ENCODE measurements around the gene CHST15. TPM values are rescaled to one million over a fixed set of nuclear protein-coding genes. Genes with fewer than 3 reads are reported as not detected.

Gene CHST15
- total and polyA plus RNA-seq, 2 donors: 7.7 to 12.4 TPM

DNA sequence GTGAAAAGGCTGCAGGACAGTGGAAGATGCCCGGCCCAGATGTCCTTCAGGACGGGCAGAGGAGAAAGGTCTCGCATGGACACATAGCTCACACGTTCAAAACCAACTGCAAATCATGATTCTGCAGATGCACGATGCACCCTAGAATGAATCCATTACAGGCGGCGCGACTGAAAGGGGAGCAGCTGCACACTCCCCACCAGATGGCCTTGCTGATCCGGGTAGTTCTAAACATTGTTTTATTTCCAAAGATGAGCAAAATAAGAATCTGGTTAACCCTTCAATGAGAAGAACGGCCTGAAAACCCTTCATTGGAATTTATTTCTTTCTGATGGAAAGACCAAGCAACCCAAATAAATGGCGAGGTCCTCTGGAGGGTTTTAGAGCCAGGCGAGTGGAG, 33.8 kb downstream of the CHST15 start:
- WGBS: 96% methylated on average over 12 of the region's 12 CpGs
- H3K27ac ChIP-seq (ENCODE audit: low read depth in 1 of 2, low read length in 1 of 2): no peak overlapping the region
- peaks cover 0 to 25% of the 10 kb centered on the region in 2 donors for H3K4me1 ChIP-seq (ENCODE audit: control insufficient read depth in 2 of 2, insufficient read depth in 2 of 2, low read length in 2 of 2)
- no peaks in the 10 kb centered on the region for H3K36me3 ChIP-seq (ENCODE audit: control insufficient read depth in 2 of 2, insufficient read depth in 2 of 2, low read length in 1 of 2)
- H3K27me3 ChIP-seq (ENCODE audit: control insufficient read depth in 2 of 2, insufficient read depth in 1 of 2, low read length in 1 of 2): no peaks in the 10 kb centered on the region
- H3K4me3 ChIP-seq (ENCODE audit: low read length in 2 of 2): no peak overlapping the region
- H3K9me3 ChIP-seq (ENCODE audit: control insufficient read depth in 2 of 2, insufficient read depth in 1 of 2, low read length in 1 of 2): no peaks in the 10 kb centered on the region
- no peak for DNase-seq (ENCODE audit: low read depth in 6 of 9, low spot score in 9 of 9)

- no peak overlapping the region for H3K27ac ChIP-seq (ENCODE audit: low read depth in 1 of 2, low read length in 1 of 2)
- H3K36me3 ChIP-seq (ENCODE audit: control insufficient read depth in 2 of 2, insufficient read depth in 2 of 2, low read length in 1 of 2): no peaks in the 10 kb centered on the region
- WGBS: 95% methylated on average over 8 of the region's 8 CpGs
- peaks cover 0 to 14% of the 10 kb centered on the region in 2 donors for H3K4me1 ChIP-seq (ENCODE audit: control insufficient read depth in 2 of 2, insufficient read depth in 2 of 2, low read length in 2 of 2)
- H3K4me3 ChIP-seq (ENCODE audit: low read length in 2 of 2): no peak overlapping the region
- DNase-seq (ENCODE audit: low read depth in 6 of 9, low spot score in 9 of 9): no peak
- H3K27me3 ChIP-seq (ENCODE audit: control insufficient read depth in 2 of 2, insufficient read depth in 1 of 2, low read length in 1 of 2): no peaks in the 10 kb centered on the region
- no peaks in the 10 kb centered on the region for H3K9me3 ChIP-seq (ENCODE audit: control insufficient read depth in 2 of 2, insufficient read depth in 1 of 2, low read length in 1 of 2)
These were observed 34.9 kb downstream of the CHST15 start for GRCh38 chr10:124058346-124059003.

GRCh38 chr10:124057601-124058000, 35.8 kb downstream of the CHST15 start:
- Histone ChIP-seq H3K36me3 (ENCODE audit: control insufficient read depth in 2 of 2, insufficient read depth in 2 of 2, low read length in 1 of 2) (no peaks in the 10 kb centered on the region), H3K27me3 (ENCODE audit: control insufficient read depth in 2 of 2, insufficient read depth in 1 of 2, low read length in 1 of 2) (no peaks in the 10 kb centered on the region), H3K4me3 (ENCODE audit: low read length in 2 of 2) (no peak overlapping the region), H3K4me1 (ENCODE audit: control insufficient read depth in 2 of 2, insufficient read depth in 2 of 2, low read length in 2 of 2) (peaks cover 0 to 12% of the 10 kb centered on the region in 2 donors), H3K9me3 (ENCODE audit: control insufficient read depth in 2 of 2, insufficient read depth in 1 of 2, low read length in 1 of 2) (no peaks in the 10 kb centered on the region), H3K27ac (ENCODE audit: low read depth in 1 of 2, low read length in 1 of 2) (no peak overlapping the region)
- DNase-seq (ENCODE audit: low read depth in 6 of 9, low spot score in 9 of 9): no peak
- 86% methylated on average over 6 of the region's 6 CpGs for WGBS

GRCh38 chr10:124056337-124056980, 36.9 kb downstream of the CHST15 start:
- no peak for DNase-seq (ENCODE audit: low read depth in 6 of 9, low spot score in 9 of 9)
- Histone ChIP-seq H3K4me1 (ENCODE audit: control insufficient read depth in 2 of 2, insufficient read depth in 2 of 2, low read length in 2 of 2) (peaks cover 0 to 7% of the 10 kb centered on the region in 2 donors), H3K36me3 (ENCODE audit: control insufficient read depth in 2 of 2, insufficient read depth in 2 of 2, low read length in 1 of 2) (no peaks in the 10 kb centered on the region), H3K9me3 (ENCODE audit: control insufficient read depth in 2 of 2, insufficient read depth in 1 of 2, low read length in 1 of 2) (no peaks in the 10 kb centered on the region), H3K27ac (ENCODE audit: low read depth in 1 of 2, low read length in 1 of 2) (no peak overlapping the region), H3K4me3 (ENCODE audit: low read length in 2 of 2) (no peak overlapping the region), H3K27me3 (ENCODE audit: control insufficient read depth in 2 of 2, insufficient read depth in 1 of 2, low read length in 1 of 2) (no peaks in the 10 kb centered on the region)
- WGBS: 97% methylated on average over 29 of the region's 29 CpGs

DNA sequence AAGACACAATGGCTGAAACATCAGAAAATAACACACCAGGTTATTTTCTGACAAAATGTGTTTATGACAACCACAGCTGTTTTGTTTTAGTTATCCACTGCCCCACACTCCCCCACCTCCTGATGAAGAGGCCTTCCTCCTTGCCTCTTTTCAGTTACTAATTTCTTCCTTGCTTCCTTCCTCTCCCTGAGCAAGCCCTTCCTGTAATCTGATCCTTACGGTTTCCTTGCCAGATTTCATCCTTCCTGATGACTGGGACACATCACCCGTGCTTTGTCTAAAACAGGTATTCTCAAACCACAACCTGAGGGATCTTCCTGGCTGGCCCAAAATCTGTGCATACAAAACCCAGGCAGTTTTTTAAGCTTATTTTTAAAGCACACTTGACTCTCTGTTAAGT, 39.4 kb downstream of the CHST15 start:
- 35% methylated on average over 2 of the region's 2 CpGs for WGBS
- H3K4me3 ChIP-seq (ENCODE audit: low read length in 2 of 2): no peak overlapping the region
- H3K36me3 ChIP-seq (ENCODE audit: control insufficient read depth in 2 of 2, insufficient read depth in 2 of 2, low read length in 1 of 2): no peaks in the 10 kb centered on the region
- no peak overlapping the region for H3K27ac ChIP-seq (ENCODE audit: low read depth in 1 of 2, low read length in 1 of 2)
- H3K9me3 ChIP-seq (ENCODE audit: control insufficient read depth in 2 of 2, insufficient read depth in 1 of 2, low read length in 1 of 2): no peaks in the 10 kb centered on the region
- peaks cover 0 to 4% of the 10 kb centered on the region in 2 donors for H3K4me1 ChIP-seq (ENCODE audit: control insufficient read depth in 2 of 2, insufficient read depth in 2 of 2, low read length in 2 of 2)
- no peak for DNase-seq (ENCODE audit: low read depth in 6 of 9, low spot score in 9 of 9)
- H3K27me3 ChIP-seq (ENCODE audit: control insufficient read depth in 2 of 2, insufficient read depth in 1 of 2, low read length in 1 of 2): no peaks in the 10 kb centered on the region

GRCh38 chr10:124052561-124052960, 40.8 kb downstream of the CHST15 start:
- no peak for DNase-seq (ENCODE audit: low read depth in 6 of 9, low spot score in 9 of 9)

GRCh38 chr10:124050021-124051015, 43.1 kb downstream of the CHST15 start:
- no peaks in the 10 kb centered on the region for H3K36me3 ChIP-seq (ENCODE audit: control insufficient read depth in 2 of 2, insufficient read depth in 2 of 2, low read length in 1 of 2)
- no peak overlapping the region for H3K4me3 ChIP-seq (ENCODE audit: low read length in 2 of 2)
- peaks cover 1 to 7% of the 10 kb centered on the region in 2 donors for H3K9me3 ChIP-seq (ENCODE audit: control insufficient read depth in 2 of 2, insufficient read depth in 1 of 2, low read length in 1 of 2)
- WGBS: 96% methylated on average over 17 of the region's 17 CpGs
- H3K4me1 ChIP-seq (ENCODE audit: control insufficient read depth in 2 of 2, insufficient read depth in 2 of 2, low read length in 2 of 2): no peaks in the 10 kb centered on the region
- no peak for DNase-seq (ENCODE audit: low read depth in 6 of 9, low spot score in 9 of 9)
- H3K27ac ChIP-seq (ENCODE audit: low read depth in 1 of 2, low read length in 1 of 2): no peak overlapping the region
- peaks cover 0 to 2% of the 10 kb centered on the region in 2 donors for H3K27me3 ChIP-seq (ENCODE audit: control insufficient read depth in 2 of 2, insufficient read depth in 1 of 2, low read length in 1 of 2)

More at GRCh38 chr10:124052561-124052960, 40.8 kb downstream of the CHST15 start:
- H3K27me3 ChIP-seq (ENCODE audit: control insufficient read depth in 2 of 2, insufficient read depth in 1 of 2, low read length in 1 of 2): no peaks in the 10 kb centered on the region
- H3K4me3 ChIP-seq (ENCODE audit: low read length in 2 of 2): no peak overlapping the region
- no peaks in the 10 kb centered on the region for H3K36me3 ChIP-seq (ENCODE audit: control insufficient read depth in 2 of 2, insufficient read depth in 2 of 2, low read length in 1 of 2)
- peaks cover 0 to 4% of the 10 kb centered on the region in 2 donors for H3K4me1 ChIP-seq (ENCODE audit: control insufficient read depth in 2 of 2, insufficient read depth in 2 of 2, low read length in 2 of 2)
- no peaks in the 10 kb centered on the region for H3K9me3 ChIP-seq (ENCODE audit: control insufficient read depth in 2 of 2, insufficient read depth in 1 of 2, low read length in 1 of 2)
- no peak overlapping the region for H3K27ac ChIP-seq (ENCODE audit: low read depth in 1 of 2, low read length in 1 of 2)
- WGBS: 96% methylated on average over 10 of the region's 10 CpGs

- Histone ChIP-seq H3K4me1 (ENCODE audit: control insufficient read depth in 2 of 2, insufficient read depth in 2 of 2, low read length in 2 of 2) (peaks cover 0 to 3% of the 10 kb centered on the region in 2 donors), H3K27me3 (ENCODE audit: control insufficient read depth in 2 of 2, insufficient read depth in 1 of 2, low read length in 1 of 2) (peaks cover 0 to 4% of the 10 kb centered on the region in 2 donors), H3K9me3 (ENCODE audit: control insufficient read depth in 2 of 2, insufficient read depth in 1 of 2, low read length in 1 of 2) (peaks cover 1 to 7% of the 10 kb centered on the region in 2 donors), H3K27ac (ENCODE audit: low read depth in 1 of 2, low read length in 1 of 2) (no peak overlapping the region), H3K4me3 (ENCODE audit: low read length in 2 of 2) (no peak overlapping the region), H3K36me3 (ENCODE audit: control insufficient read depth in 2 of 2, insufficient read depth in 2 of 2, low read length in 1 of 2) (no peaks in the 10 kb centered on the region)
- 97% methylated on average over 5 of the region's 5 CpGs for WGBS
- DNase-seq (ENCODE audit: low read depth in 6 of 9, low spot score in 9 of 9): no peak
These were observed 43.9 kb downstream of the CHST15 start for GRCh38 chr10:124049484-124049883.

All from thymus (tissue), 11 donors.